ENCODE data around the gene NANS.

Gene NANS, protein sequence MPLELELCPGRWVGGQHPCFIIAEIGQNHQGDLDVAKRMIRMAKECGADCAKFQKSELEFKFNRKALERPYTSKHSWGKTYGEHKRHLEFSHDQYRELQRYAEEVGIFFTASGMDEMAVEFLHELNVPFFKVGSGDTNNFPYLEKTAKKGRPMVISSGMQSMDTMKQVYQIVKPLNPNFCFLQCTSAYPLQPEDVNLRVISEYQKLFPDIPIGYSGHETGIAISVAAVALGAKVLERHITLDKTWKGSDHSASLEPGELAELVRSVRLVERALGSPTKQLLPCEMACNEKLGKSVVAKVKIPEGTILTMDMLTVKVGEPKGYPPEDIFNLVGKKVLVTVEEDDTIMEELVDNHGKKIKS

DNA sequence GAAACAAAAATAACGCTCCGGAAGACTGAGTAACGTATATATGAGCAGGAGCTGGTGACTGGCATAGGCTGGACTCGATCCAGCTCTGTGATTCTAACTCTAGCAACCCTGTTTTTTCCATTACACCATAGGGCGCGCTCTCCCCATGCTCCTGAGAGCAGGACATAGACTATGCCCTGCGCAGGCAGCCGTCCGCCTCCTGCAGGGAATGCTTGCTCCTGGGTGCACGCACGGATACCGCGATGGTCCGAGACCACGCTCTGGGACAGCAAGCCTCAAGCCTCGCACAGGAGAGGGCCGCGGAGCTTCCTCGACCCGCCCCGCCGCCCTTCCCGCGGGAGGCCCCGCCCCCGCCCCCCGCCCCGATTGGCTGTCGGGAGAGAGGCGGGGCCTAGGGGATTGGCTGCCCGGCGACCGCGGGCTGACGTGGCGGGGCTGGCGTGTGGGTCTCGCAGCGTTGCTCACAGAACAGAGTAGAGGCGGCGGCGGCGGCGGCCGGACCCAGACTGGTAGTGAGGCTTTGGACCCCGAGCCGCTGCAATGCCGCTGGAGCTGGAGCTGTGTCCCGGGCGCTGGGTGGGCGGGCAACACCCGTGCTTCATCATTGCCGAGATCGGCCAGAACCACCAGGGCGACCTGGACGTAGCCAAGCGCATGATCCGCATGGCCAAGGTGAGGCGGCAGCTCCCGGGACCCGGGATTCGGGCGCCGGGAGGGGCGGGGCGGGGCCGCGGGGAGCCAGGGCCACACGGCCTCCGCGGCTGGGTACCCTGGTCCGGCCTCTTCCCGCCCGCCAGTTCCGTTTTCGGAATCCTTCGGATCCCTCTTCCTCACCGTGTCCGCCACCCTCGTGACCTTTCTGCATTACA lies at the start of gene NANS:
Gene NANS (plus strand): TSS at position 464 of the 869 bp plus-strand sequence. CDS start 77 bp downstream, at position 541.
- no peaks in the 10 kb centered on the region for H3K27me3 ChIP-seq (ENCODE audit: control insufficient read depth in 5 of 5, insufficient read depth in 4 of 5, low read length in 5 of 5)
- H3K36me3 ChIP-seq (ENCODE audit: control insufficient read depth in 5 of 5, insufficient read depth in 5 of 5, low read length in 5 of 5) = peaks cover 0 to 7% (median 6%) of the 10 kb centered on the region in 5 donors
- H3K9ac ChIP-seq (ENCODE audit: low read length in 5 of 5) = peak within 1 kb of the TSS; percentile 16 to 96 (median 90)
- H3K4me3 ChIP-seq (ENCODE audit: low read depth in 1 of 5, low read length in 5 of 5) = peak within 1 kb of the TSS; percentile 74 to 92 (median 83)
- peaks cover 0 to 22% (median 18%) of the 10 kb centered on the region in 5 donors for H3K4me1 ChIP-seq (ENCODE audit: control insufficient read depth in 5 of 5, insufficient read depth in 5 of 5, low read length in 5 of 5)
- peak within 1 kb of the TSS; percentile 94 for H3K27ac ChIP-seq (ENCODE audit: low read depth, low read length)
- H3K9me3 ChIP-seq (ENCODE audit: control insufficient read depth in 5 of 5, low read length in 5 of 5) = no peaks in the 10 kb centered on the region

DNA sequence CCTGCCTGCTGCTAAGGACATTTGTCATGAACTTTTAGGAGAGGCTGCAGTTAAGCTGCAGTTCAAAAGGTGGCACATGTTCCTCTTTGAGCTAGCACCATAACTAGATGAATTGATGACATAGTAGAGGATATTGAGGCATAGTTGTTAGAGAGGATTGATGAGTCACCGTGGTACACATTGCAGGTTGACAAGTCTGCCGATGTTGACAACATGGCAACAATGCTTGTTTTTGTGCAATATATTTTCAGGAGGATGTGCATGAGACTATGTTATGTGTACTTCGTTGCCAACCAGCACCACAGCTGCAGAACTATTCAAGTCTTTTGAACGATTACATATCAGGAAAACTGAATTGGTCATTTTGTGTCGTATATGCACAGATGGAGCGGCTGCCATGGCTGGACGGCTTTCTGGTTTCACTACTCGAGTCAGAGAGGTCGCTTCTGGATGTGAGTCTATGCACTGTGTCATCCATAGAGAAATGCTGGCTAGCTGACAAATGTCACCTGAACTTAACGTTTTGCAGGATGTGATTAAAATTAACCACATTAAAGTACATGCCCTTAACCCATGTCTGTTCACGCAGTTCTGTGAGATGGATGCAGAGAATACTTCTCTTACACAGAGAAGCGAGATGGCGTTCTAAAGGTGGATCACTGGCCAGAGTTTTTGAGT lies 49.1 kb upstream of the NANS start:
- Histone ChIP-seq H3K4me3 (ENCODE audit: low read depth in 1 of 5, low read length in 5 of 5) (no peak overlapping the region), H3K4me1 (ENCODE audit: control insufficient read depth in 5 of 5, insufficient read depth in 5 of 5, low read length in 5 of 5) (peaks cover 0 to 24% (median 20%) of the 10 kb centered on the region in 5 donors), H3K36me3 (ENCODE audit: control insufficient read depth in 5 of 5, insufficient read depth in 5 of 5, low read length in 5 of 5) (peaks cover 27 to 74% (median 64%) of the 10 kb centered on the region in 5 donors), H3K27me3 (ENCODE audit: control insufficient read depth in 5 of 5, insufficient read depth in 4 of 5, low read length in 5 of 5) (no peaks in the 10 kb centered on the region), H3K9me3 (ENCODE audit: control insufficient read depth in 5 of 5, low read length in 5 of 5) (no peaks in the 10 kb centered on the region), H3K27ac (ENCODE audit: low read depth, low read length) (no peak overlapping the region), H3K9ac (ENCODE audit: low read length in 5 of 5) (no peak overlapping the region)

DNA sequence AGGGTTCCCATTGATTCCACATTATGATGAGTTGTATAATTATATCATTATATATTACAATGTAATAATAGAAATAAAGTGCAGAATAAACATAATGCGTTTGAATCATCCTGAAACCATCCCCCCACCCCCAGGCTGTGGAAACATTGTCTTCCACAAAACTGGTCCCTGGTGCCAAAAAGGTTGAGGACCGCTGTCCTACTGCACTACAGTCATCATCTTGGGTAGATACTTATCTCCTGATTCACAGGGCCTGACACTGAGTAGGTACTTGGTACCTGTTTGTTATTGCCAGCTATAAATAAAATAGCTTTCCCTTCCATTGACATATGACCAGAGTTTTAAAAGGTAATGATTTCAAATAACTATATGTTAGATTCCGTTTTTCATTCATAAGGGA lies 47.8 kb upstream of the NANS start:
- no peaks in the 10 kb centered on the region for H3K9me3 ChIP-seq (ENCODE audit: control insufficient read depth in 5 of 5, low read length in 5 of 5)
- no peak overlapping the region for H3K4me3 ChIP-seq (ENCODE audit: low read depth in 1 of 5, low read length in 5 of 5)
- H3K27ac ChIP-seq (ENCODE audit: low read depth, low read length) = no peak overlapping the region
- peaks cover 26 to 86% (median 77%) of the 10 kb centered on the region in 5 donors for H3K36me3 ChIP-seq (ENCODE audit: control insufficient read depth in 5 of 5, insufficient read depth in 5 of 5, low read length in 5 of 5)
- H3K27me3 ChIP-seq (ENCODE audit: control insufficient read depth in 5 of 5, insufficient read depth in 4 of 5, low read length in 5 of 5) = no peaks in the 10 kb centered on the region
- no peak overlapping the region for H3K9ac ChIP-seq (ENCODE audit: low read length in 5 of 5)
- H3K4me1 ChIP-seq (ENCODE audit: control insufficient read depth in 5 of 5, insufficient read depth in 5 of 5, low read length in 5 of 5) = peaks cover 0 to 15% (median 13%) of the 10 kb centered on the region in 5 donors

DNA sequence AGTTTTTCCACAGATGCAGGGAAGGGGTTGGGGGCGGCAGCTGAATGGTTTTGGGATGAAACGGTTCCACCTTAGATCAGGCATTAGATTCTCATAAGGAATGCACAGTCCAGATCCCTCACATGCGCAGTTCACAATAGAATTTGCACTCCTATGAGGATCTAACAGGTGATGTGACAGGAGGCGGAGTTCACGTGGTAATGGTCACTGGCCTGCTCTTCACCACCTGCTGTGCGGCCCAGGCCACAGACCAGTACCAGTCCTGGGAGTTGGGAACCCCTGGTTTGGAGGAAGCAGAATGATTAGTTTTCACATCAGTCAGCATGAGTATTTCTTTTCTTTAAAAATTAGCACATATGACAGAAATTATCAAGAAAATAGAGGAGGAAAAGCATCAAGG lies 47.1 kb upstream of the NANS start:
- no peaks in the 10 kb centered on the region for H3K9me3 ChIP-seq (ENCODE audit: control insufficient read depth in 5 of 5, low read length in 5 of 5)
- no peak overlapping the region for H3K9ac ChIP-seq (ENCODE audit: low read length in 5 of 5)
- H3K27ac ChIP-seq (ENCODE audit: low read depth, low read length) = peak overlapping the region; percentile 27
- peaks cover 27 to 90% (median 82%) of the 10 kb centered on the region in 5 donors for H3K36me3 ChIP-seq (ENCODE audit: control insufficient read depth in 5 of 5, insufficient read depth in 5 of 5, low read length in 5 of 5)
- no peaks in the 10 kb centered on the region for H3K27me3 ChIP-seq (ENCODE audit: control insufficient read depth in 5 of 5, insufficient read depth in 4 of 5, low read length in 5 of 5)
- H3K4me1 ChIP-seq (ENCODE audit: control insufficient read depth in 5 of 5, insufficient read depth in 5 of 5, low read length in 5 of 5) = peaks cover 0 to 15% (median 13%) of the 10 kb centered on the region in 5 donors
- no peak overlapping the region for H3K4me3 ChIP-seq (ENCODE audit: low read depth in 1 of 5, low read length in 5 of 5)

DNA sequence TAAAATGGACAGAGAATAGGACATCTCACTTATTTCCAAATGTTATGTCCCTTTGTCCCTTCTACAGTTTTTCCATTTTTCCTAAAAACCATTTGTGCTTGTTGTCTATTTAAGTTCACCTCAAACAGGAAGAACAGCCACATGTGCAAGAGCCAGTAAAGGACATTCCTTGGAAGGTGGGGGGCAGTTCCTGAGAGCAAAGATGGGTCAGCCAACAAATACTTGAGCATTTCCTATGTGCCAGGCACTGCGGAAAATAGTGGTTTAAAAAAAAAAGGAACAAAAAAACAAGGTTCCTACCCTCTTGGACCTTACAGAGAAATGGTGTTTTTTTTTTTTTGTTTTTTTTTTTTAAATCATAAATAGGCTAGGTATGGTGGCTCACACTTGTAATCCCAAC lies 46.6 kb upstream of the NANS start:
- no peaks in the 10 kb centered on the region for H3K27me3 ChIP-seq (ENCODE audit: control insufficient read depth in 5 of 5, insufficient read depth in 4 of 5, low read length in 5 of 5)
- peaks cover 29 to 90% (median 84%) of the 10 kb centered on the region in 5 donors for H3K36me3 ChIP-seq (ENCODE audit: control insufficient read depth in 5 of 5, insufficient read depth in 5 of 5, low read length in 5 of 5)
- no peak overlapping the region for H3K4me3 ChIP-seq (ENCODE audit: low read depth in 1 of 5, low read length in 5 of 5)
- H3K9ac ChIP-seq (ENCODE audit: low read length in 5 of 5) = no peak overlapping the region
- H3K4me1 ChIP-seq (ENCODE audit: control insufficient read depth in 5 of 5, insufficient read depth in 5 of 5, low read length in 5 of 5) = peaks cover 0 to 15% (median 13%) of the 10 kb centered on the region in 5 donors
- H3K27ac ChIP-seq (ENCODE audit: low read depth, low read length) = peak overlapping the region; percentile 27
- no peaks in the 10 kb centered on the region for H3K9me3 ChIP-seq (ENCODE audit: control insufficient read depth in 5 of 5, low read length in 5 of 5)

DNA sequence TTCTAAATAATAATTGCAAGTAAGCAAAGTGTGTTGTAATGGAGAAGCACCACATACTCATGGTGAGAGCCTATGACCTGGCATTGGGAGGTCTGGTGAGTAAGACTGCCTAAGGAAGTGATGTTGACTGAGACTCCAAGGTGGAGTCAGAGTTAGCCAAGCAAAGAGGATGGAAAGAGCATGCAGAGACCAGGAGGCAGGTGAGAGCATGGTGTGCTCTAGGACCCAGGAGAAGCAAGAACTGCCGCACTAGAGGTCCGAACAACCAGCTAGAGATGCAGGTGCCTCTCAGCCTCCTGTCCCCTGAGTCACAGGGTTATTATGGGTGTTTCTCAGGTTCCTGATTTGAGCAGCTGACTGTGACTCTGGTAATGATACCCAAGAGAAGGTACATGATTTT lies 46.1 kb upstream of the NANS start:
- no peaks in the 10 kb centered on the region for H3K27me3 ChIP-seq (ENCODE audit: control insufficient read depth in 5 of 5, insufficient read depth in 4 of 5, low read length in 5 of 5)
- no peak overlapping the region for H3K9ac ChIP-seq (ENCODE audit: low read length in 5 of 5)
- no peak overlapping the region for H3K4me3 ChIP-seq (ENCODE audit: low read depth in 1 of 5, low read length in 5 of 5)
- H3K9me3 ChIP-seq (ENCODE audit: control insufficient read depth in 5 of 5, low read length in 5 of 5) = no peaks in the 10 kb centered on the region
- peaks cover 0 to 15% (median 13%) of the 10 kb centered on the region in 5 donors for H3K4me1 ChIP-seq (ENCODE audit: control insufficient read depth in 5 of 5, insufficient read depth in 5 of 5, low read length in 5 of 5)
- no peak overlapping the region for H3K27ac ChIP-seq (ENCODE audit: low read depth, low read length)
- peaks cover 33 to 90% (median 84%) of the 10 kb centered on the region in 5 donors for H3K36me3 ChIP-seq (ENCODE audit: control insufficient read depth in 5 of 5, insufficient read depth in 5 of 5, low read length in 5 of 5)

DNA sequence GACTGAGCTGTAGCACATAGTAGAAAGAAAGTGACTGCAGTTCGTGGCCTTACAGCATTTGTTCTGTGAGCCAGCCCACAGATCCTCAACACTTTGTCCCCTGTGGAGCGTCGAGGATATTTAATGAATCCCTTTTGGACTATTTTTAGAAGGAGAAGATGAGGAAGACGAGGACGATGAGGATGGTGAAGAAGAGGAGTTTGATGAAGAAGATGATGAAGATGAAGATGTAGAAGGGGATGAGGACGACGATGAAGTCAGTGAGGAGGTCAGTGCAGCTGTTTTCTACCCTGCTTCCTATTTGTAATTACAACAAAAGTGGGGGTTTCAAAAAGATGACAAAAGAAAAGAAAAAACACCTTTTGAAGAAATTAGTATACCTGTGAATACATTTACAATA lies 45.4 kb upstream of the NANS start:
- Histone ChIP-seq H3K36me3 (ENCODE audit: control insufficient read depth in 5 of 5, insufficient read depth in 5 of 5, low read length in 5 of 5) (peaks cover 32 to 90% (median 83%) of the 10 kb centered on the region in 5 donors), H3K27me3 (ENCODE audit: control insufficient read depth in 5 of 5, insufficient read depth in 4 of 5, low read length in 5 of 5) (no peaks in the 10 kb centered on the region), H3K27ac (ENCODE audit: low read depth, low read length) (no peak overlapping the region), H3K9ac (ENCODE audit: low read length in 5 of 5) (no peak overlapping the region), H3K9me3 (ENCODE audit: control insufficient read depth in 5 of 5, low read length in 5 of 5) (no peaks in the 10 kb centered on the region), H3K4me1 (ENCODE audit: control insufficient read depth in 5 of 5, insufficient read depth in 5 of 5, low read length in 5 of 5) (peaks cover 0 to 15% (median 13%) of the 10 kb centered on the region in 5 donors), H3K4me3 (ENCODE audit: low read depth in 1 of 5, low read length in 5 of 5) (no peak overlapping the region)

DNA sequence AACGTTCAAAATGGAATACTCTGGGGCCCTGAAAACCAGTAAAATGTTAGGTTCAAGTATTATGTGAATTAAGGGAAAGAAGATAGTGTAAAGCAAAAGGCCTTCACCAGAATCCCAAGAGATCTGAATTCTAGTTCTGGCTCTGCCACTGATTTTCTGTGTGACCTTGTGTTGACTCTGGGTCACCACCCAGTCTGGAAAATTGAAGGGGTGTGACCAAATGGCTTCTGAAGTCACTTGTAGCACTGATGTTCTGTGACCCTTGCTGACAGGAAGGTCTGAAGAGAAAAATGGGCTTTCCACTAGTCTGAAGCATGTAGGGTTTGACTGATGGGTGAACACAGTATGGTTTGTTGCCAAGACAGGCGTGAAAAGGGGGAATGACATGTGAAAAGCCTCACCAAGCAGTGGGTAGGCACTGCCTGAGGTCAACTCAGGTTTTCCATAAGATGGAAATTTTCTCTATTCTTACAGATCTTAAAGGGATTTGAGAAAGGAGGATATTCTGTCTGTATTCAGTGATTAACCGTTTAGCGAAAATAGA lies 40.3 kb upstream of the NANS start:
- Histone ChIP-seq H3K36me3 (ENCODE audit: control insufficient read depth in 5 of 5, insufficient read depth in 5 of 5, low read length in 5 of 5) (peaks cover 31 to 95% (median 80%) of the 10 kb centered on the region in 5 donors), H3K4me1 (ENCODE audit: control insufficient read depth in 5 of 5, insufficient read depth in 5 of 5, low read length in 5 of 5) (peaks cover 0 to 2% (median 0%) of the 10 kb centered on the region in 5 donors), H3K9me3 (ENCODE audit: control insufficient read depth in 5 of 5, low read length in 5 of 5) (no peaks in the 10 kb centered on the region), H3K27me3 (ENCODE audit: control insufficient read depth in 5 of 5, insufficient read depth in 4 of 5, low read length in 5 of 5) (no peaks in the 10 kb centered on the region), H3K4me3 (ENCODE audit: low read depth in 1 of 5, low read length in 5 of 5) (no peak overlapping the region), H3K27ac (ENCODE audit: low read depth, low read length) (no peak overlapping the region), H3K9ac (ENCODE audit: low read length in 5 of 5) (no peak overlapping the region)

DNA sequence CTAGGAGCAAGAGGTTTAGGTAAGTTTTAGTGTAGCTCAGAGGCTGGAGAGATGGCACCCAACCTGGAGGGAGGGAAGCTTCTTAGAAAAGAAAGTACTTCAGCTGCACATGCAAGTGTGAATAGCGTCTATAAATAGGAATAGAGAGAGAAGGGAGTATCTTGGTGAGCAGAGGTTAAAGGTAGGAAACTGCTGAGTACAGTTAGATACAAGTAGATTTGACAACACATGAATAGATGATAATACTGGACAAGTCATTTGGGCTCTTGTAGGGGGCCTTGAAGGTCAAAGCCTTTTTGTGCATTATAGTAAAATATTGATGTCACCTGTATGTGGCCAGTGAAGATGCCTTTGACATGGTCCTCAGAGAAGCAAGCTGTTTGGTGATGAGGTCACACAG lies 39.2 kb upstream of the NANS start:
- Histone ChIP-seq H3K4me3 (ENCODE audit: low read depth in 1 of 5, low read length in 5 of 5) (no peak overlapping the region), H3K27me3 (ENCODE audit: control insufficient read depth in 5 of 5, insufficient read depth in 4 of 5, low read length in 5 of 5) (no peaks in the 10 kb centered on the region), H3K27ac (ENCODE audit: low read depth, low read length) (no peak overlapping the region), H3K4me1 (ENCODE audit: control insufficient read depth in 5 of 5, insufficient read depth in 5 of 5, low read length in 5 of 5) (peaks cover 0 to 11% (median 3%) of the 10 kb centered on the region in 5 donors), H3K9me3 (ENCODE audit: control insufficient read depth in 5 of 5, low read length in 5 of 5) (no peaks in the 10 kb centered on the region), H3K9ac (ENCODE audit: low read length in 5 of 5) (no peak overlapping the region), H3K36me3 (ENCODE audit: control insufficient read depth in 5 of 5, insufficient read depth in 5 of 5, low read length in 5 of 5) (peaks cover 20 to 93% (median 70%) of the 10 kb centered on the region in 5 donors)

Data from subcutaneous abdominal adipose tissue (tissue), 5 donors.